Superior temporal gyrus (tissue), 1 donor: ENCODE measurements around the gene CHRNA10.

Experiments used
- DNase-seq: peaks from one replicate; pipeline ENCODE4 v3.0.0-alpha.2; 2016; ENCODE audit errors: extremely low spot score

CHRNA10 gene

DNA sequence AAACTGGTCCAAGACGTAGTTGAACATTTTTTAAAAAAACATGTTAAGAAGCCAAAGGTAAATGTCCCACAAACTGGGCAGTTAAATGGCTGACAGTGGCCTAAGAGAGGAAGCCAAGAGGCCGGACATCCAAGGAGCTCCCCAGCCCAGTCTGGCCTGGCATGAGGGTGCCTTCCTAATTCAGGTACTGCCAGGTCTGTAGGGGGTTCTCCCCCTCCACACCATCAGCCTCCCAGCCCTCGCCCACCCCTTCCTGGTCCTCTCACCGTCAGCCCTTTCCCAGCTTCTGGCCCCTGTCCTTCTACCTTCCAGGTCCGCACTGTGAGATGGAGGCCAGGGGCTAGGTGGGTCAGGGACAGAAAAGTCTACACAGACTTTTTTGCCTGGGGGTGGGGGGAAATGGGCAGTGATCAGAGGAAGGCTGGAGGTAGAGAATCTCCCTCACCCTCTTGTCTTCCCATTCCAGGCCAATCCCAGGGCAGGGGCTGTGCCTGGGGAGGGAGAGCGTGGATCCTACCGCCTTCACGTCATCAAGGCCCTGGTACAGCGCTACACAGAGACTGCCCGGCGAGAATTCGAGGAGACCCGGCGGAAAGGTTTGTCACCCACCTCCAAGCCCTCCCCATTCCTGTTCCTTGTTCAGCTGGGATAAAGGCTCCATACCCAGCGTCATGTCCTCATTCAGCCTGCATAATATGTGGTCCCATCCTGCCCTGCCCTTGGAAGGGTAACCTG is 35.4 kb downstream of the CHRNA10 start:
- DNase-seq, result no peak

DNA sequence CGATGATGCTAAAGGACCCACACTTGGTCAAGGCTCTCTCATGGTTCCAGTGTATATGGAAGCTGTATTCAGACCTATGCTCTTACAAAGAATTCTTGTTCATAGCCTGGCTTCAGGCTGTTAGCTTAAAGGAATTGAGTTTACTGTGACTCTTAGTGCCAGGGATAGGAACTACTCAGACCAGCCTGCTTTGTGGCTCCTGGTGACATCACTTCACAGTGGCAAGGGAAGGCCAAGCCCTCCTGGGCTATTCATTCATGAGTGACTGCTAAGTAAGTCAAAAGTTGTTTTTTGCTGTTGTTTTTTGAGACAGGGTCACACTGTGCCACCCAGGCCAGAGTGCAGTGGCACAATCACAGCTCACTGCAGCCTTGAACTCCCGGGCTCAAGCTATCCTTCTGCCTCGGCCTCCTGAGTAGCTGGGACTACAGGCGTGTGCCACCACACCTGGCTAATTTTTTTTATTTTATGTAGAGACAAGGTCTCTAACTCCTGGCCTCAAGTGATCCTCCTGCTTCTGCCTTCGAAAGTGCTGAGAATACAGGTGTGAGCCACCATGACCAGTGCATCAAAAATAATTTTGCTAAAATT is 39.0 kb downstream of the CHRNA10 start:
- DNase-seq, result no peak

DNA sequence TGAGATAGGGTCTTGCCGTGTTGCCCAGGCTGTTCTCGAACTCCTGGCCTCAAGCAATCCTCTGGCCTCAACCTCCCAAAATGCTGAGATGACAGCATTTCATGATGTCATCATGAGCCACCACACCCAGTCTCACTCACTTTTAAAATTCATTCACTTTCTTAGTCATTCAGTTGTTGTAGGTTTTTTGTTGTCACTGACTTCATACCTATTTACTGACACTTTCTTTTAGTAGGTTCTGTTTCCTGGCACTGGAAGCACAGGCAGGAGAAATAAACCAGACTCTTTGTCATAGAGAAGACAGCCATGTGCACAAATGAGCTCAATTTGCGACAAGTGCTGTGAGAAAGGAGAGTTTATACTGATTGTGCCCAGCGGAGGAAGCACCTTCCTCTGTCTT is 39.9 kb downstream of the CHRNA10 start:
- DNase-seq, result no peak

DNA sequence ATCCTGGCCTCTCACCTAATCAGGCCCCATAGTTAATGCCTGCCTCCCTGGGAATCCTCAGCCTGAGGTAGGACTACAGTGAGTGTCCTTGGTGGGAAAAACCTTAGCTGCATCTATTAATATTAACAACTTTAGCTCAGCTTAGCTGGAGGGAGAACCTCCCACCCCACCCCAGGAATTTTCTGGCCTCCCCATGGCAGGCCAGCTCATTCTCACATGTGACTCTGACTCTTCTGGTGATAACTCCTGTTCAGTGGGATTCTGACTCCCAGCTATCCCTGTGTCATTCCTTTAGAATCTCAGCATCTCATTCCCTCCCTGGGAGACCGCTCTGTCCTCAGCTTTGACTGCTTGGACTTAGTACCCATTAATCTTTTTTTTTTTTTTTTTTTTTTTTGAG is 43.9 kb downstream of the CHRNA10 start:
- no peak for DNase-seq

DNA sequence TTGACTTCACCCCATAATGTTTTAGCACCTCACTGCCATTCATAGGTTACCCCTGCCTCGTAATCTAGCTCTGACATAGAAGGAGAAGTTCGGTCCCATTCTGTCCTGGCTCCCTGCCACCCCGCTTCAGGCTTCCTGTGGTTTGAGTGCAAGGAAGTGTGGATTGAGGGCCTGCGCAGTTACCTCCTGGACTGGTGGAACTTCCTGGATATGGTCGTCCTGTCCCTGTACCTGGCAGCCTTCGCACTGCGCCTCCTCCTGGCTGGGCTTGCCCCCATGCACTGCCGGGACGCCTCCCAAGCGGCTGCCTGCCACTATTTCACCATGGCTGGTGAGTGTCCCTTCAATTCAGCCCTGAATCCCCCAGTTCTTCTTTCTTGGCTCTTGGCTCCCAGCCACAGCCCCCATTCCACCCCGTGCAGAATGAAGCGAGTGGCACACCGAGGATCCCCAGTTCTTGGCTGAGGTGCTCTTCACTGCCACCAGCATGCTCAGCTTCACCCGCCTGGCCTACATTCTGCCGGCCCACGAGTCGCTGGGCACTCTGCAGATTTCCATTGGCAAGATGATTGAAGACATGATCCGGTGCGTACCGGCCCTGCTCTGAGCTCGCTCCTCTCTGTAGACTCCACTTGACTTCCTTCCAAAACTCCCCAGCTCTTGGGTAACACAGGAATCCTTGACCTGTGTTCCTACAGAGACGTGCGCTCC is 44.8 kb downstream of the CHRNA10 start:
- DNase-seq, result no peak

DNA sequence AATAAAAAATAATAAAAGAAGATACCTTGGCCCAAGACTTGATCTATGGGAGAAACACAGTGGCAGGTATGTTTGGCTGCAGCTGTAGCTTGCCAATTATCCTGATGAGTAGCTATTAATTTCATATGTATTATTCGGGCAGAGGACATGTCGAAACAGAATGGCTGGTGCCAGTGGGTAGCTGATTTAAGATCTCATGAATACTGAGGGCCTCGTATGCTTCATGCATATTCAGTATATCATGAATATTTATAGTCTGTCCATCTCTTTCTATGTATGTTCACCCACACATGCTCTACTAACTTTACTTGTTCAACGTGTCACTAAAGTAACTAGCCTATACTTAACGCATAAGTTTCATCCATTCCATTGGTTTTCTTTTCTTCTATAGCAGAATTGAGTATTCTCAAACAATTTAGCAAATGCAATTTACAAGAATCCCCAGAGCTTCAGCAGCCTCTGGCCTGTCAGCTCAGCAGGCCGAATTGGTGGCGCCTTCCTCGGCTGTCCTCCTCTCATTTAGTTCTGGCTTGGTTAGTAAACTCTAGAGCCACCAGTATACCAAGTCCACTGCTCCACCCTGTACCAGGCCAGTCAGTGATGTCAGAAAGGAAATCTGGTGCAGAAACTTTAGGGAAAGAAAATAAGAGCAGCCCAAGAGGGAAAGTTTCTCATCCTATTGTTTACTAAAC is 47.3 kb downstream of the CHRNA10 start:
- DNase-seq, result no peak

DNA sequence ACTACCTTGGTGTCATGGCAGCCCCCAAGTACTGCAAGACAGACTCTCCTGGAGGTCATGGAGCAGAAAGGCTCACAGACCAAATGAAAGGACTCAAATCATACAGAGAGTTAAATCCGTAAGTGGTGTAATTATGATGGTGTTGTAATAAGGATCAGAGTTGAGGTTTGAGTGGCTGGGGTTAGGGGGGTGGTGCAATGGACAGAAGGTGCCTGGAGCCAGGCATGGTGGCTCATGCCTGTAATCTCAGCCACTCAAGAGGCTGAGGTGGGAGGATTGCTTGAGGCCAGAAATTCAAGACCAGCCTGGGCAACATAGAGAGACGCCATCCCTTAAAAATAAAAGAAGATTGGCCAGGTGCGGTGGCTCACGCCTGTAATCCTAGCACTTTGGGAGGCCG is 48.1 kb downstream of the CHRNA10 start:
- DNase-seq, result no peak

DNA sequence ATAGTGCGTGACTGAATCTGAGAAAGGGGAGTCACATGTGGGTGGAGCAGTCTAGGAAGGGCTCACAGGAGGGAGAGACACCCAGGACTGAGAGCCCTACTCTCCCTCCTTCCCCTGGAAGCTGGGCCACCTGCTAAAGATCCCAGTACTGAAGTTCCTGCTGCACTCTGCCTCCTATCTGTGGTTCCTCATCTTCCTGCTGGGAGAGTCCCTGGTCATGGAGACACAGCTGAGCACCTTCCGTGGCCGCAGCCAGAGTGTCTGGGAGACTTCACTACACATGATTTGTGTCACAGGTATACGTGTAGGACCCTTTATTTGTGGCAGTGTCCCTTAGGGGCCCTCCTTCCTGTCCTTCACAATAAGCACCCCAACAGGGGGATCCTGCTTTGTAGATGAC is 48.7 kb downstream of the CHRNA10 start:
- no peak for DNase-seq

DNA sequence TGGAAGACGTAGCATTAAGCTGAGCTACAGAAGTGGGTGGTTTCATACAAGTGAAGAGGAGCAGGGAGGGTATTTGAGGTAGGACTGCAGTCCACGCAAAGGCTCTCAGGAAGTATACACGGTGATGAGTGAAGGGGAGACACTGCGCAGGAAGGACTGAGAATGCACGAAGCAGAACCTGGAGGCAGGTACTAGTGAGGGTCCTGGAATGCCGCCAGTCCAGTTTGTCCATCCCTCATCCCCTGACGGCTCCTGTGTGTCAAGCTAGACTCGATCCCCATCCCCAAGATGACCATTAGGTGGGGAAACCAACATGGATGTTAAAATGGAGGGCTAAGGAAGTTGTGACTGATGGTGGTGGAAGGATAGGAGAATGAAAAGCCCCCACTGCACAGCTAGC is 53.2 kb downstream of the CHRNA10 start:
- no peak for DNase-seq

DNA sequence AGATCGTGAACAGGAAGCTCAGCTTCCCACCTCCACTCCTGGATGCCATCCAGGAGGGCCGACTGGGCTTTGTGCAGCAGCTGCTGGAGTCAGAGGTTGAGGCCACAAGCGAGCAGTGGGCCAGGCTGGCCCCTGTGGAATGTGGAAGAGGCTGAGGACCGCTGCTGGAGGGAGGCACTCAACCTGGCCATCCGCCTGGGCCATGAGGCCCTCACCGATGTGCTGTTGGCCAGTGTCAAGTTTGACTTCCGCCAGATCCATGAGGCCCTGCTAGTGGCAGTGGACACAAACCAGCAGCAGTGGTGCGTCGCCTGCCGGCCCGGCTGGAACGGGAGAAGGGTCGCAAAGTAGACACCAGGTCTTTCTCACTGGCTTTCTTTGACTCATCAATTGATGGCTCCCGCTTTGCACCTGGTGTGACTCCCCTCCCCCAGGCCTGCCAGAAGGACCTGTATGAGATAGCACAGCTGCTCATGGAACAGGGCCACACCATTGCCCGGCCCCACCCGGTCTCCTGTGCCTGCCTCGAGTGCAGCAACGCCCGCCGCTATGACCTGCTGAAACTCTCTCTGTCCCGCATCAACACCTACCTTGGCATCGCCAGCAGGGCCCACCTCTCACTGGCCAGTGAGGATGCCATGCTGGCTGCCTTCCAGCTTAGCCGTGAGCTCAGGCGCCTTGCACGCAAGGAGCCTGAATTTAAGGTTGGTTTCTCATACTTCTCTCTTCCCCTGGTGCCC is 54.3 kb downstream of the CHRNA10 start:
- no peak for DNase-seq

DNA sequence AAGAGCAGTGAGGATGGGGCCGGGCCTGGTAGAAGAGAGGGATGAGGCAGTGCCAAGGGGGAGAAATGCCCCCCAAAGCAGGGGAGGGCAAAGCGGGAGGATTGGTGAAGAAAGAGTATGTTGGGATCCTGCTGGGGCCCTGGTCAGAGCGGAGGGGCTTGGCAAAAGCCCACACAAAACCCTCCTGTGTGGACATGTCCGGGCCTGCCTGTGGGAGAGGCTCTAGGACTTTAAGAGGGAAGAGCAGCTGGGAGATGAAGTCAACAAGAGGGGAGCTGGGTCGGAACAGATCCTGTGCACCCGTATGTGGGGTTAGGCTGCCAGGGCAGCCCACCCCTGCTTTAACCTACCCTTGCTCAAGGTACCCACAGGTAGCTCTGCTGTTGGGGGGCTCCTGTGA is 55.2 kb downstream of the CHRNA10 start:
- no peak for DNase-seq
